ENCODE results near the gene FANCB.

The FANCB gene

GRCh38 chrX:14837155-14837554, 35.7 kb downstream of the FANCB start:
- DNase-seq (ENCODE audit: low spot score): no peak

GRCh38 chrX:14832586-14832985, 40.3 kb downstream of the FANCB start:
- DNase-seq (ENCODE audit: low spot score): no peak

GRCh38 chrX:14832151-14832550, 40.7 kb downstream of the FANCB start:
- DNase-seq (ENCODE audit: low spot score): no peak

DNA sequence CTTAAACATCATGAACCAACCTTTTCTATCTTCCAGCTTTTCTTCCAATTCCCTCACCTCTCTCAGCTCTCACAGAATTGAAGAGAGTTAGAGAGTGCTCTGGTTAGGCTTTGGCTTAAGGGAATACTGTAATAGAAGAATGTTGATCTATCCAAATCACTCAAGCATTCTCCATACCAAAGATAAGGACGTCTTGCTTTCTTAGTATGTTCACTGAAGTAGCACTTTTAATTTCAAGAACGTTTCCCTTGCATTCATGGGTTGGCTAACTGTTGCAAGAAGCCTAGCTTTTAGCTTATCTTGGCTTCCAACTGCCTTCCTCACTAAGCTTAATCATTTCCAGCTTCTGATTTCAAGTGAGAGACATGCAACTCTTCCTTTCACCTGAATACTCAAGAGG, 43.2 kb downstream of the FANCB start:
- no peak for DNase-seq (ENCODE audit: low spot score)

GRCh38 chrX:14826319-14826718, 46.5 kb downstream of the FANCB start:
- no peak for DNase-seq (ENCODE audit: low spot score)

- no peak for DNase-seq (ENCODE audit: low spot score)
Measured at GRCh38 chrX:14825851-14826250, 47.0 kb downstream of the FANCB start.

GRCh38 chrX:14819769-14820168, 53.1 kb downstream of the FANCB start:
- no peak for DNase-seq (ENCODE audit: low spot score)

GRCh38 chrX:14817571-14817970, 55.3 kb downstream of the FANCB start:
- DNase-seq (ENCODE audit: low spot score): no peak

DNA sequence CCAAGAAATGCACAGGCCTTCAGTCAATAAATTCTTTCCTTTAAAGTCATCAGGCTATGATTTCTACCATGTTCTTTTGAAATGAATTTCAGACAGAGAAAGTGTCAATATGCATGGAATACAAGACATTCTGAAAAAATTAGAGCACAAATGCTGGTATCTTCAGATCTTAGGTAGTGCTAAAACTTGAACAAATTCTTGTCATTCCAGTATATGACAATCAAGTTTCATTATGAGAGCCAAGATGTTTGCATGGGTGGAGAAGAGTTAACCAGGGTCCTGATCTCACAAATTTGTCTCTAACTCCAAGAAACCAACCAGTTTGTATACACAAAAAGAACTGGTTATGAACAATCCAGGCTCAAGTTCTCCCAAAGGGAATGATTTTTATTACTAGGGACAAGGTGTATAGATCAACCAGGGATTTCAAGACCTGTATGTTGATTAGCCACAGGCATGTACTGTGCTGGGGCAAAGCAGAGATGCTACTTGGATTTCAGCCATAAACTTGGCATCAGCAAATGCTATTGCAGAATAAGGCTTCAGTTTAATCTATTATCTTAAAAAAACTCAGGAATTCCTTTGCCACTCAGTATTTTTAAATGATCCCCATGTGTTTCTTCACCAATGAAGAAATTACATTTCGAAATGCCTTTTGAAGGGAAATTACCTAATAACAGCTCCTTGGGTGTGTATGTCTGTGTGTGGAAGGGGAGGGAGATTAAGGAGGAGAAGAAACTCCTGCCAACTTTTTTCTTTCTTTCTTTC, 69.7 kb downstream of the FANCB start:
- no peak for DNase-seq (ENCODE audit: low spot score)

GRCh38 chrX:14801136-14801535, 71.7 kb downstream of the FANCB start:
- DNase-seq (ENCODE audit: low spot score): no peak

DNA sequence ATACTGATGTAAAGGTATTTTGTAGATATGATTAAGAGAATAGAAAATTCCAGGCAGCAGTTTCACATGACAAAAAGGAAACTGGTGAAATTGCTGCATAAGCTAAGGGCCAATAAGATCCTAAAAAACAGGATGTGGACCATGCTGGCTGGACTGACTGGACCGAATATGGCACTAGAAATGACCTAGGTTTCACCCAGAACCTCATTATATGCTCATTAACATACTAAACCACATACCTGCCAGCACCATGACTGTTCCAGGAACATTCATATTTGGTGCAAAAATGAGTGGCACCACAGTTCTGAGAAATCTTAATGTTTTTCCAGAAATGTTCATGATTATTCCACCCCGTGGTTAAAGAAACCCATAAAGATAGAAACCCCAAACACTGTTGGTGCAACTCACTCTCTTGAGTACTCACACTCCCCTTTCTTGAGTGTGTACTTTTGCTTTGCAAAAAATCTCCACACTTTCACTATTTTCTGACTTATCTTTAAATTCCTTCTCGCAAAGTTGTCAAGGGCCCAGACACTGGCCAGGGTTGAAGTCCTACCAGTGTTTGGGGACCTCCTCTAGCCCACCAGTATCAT, 74.0 kb downstream of the FANCB start:
- DNase-seq (ENCODE audit: low spot score): no peak
